ENCODE measurements around the gene ZNF726. TPM values are rescaled to one million over a fixed set of nuclear protein-coding genes. Genes with fewer than 3 reads are reported as not detected.

The ZNF726 gene
- total and polyA plus RNA-seq, 2 donors (not counting 1 experiment from before 2014, with no cell fraction given) = 3.9 to 5.6 TPM

DNA sequence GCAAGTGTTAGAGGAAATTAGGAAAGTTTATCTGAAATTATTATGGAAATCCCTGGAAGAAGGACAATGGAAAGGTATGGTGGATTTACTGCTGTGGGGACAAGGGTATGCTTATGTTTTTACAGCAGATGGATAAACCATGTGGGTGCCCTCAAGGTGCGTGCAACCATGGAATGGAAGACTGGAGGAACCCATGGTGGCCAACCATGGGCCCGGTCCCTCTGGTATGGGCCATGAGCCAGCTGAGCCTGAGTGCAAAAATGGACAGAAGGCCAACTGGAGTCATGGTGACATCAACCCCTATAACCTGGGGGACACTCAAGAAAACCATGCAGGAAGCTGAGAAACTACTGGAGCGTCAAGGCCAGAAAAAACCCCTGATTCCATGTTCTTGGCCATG is 46.1 kb upstream of the ZNF726 start:
- no peak overlapping the region for H3K27ac ChIP-seq (ENCODE audit: low read length in 2 of 2)
- no peak overlapping the region for H3K4me3 Mint-ChIP-seq
- peaks cover 0 to 3% (median 0%) of the 10 kb centered on the region in 3 donors for H3K9me3 ChIP-seq (ENCODE audit: control extremely low read depth in 1 of 3, control insufficient read depth in 2 of 3, insufficient read depth in 1 of 3, low read length in 2 of 3)
- CTCF ChIA-PET = no interaction called here
- no peaks in the 10 kb centered on the region for H3K27me3 Mint-ChIP-seq
- ATAC-seq (ENCODE audit: low read depth) (no peak), DNase-seq (no peak)
- no peaks in the 10 kb centered on the region for H3K27me3 ChIP-seq (replicated peaks in 1 of 4; ENCODE audit: control extremely low read depth in 1 of 4, control insufficient read depth in 3 of 4, insufficient read depth in 4 of 4, low read length in 3 of 4)
- TF ChIP-seq EZH2 (IDR thresholded peaks at IDR 0.05; ENCODE audit: borderline replicate concordance, insufficient read depth, low read depth, low read length, poor library complexity, severe bottlenecking) = no peak
- TF ChIP-seq, protein P1, sequence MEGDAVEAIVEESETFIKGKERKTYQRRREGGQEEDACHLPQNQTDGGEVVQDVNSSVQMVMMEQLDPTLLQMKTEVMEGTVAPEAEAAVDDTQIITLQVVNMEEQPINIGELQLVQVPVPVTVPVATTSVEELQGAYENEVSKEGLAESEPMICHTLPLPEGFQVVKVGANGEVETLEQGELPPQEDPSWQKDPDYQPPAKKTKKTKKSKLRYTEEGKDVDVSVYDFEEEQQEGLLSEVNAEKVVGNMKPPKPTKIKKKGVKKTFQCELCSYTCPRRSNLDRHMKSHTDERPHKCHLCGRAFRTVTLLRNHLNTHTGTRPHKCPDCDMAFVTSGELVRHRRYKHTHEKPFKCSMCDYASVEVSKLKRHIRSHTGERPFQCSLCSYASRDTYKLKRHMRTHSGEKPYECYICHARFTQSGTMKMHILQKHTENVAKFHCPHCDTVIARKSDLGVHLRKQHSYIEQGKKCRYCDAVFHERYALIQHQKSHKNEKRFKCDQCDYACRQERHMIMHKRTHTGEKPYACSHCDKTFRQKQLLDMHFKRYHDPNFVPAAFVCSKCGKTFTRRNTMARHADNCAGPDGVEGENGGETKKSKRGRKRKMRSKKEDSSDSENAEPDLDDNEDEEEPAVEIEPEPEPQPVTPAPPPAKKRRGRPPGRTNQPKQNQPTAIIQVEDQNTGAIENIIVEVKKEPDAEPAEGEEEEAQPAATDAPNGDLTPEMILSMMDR (IDR thresholded peaks at IDR 0.05) = no peak
- no peak overlapping the region for H3K4me2 ChIP-seq (replicated peaks; ENCODE audit: low read depth, low read length, poor library complexity, severe bottlenecking)
- no peak overlapping the region for H3K27ac Mint-ChIP-seq
- no peak overlapping the region for H3K9ac ChIP-seq (ENCODE audit: low read length)
- intact Hi-C loops (cut with micrococcal nuclease) = no loop called here
- POLR2A ChIA-PET = no interaction called here
- no peak overlapping the region for H3K4me3 ChIP-seq (ENCODE audit: control extremely low read depth in 1 of 5, extremely low read depth in 1 of 5, insufficient read depth in 1 of 5, low read depth in 2 of 5, low read length in 4 of 5)
- H3K36me3 ChIP-seq (replicated peaks in 1 of 2; ENCODE audit: control extremely low read depth in 1 of 2, control insufficient read depth in 1 of 2, extremely low read depth in 1 of 2, insufficient read depth in 2 of 2, low read length in 1 of 2) = no peaks in the 10 kb centered on the region
- WGBS (ENCODE audit: insufficient coverage) = 100% methylated on average over 3 of the region's 3 CpGs
- peaks cover 9% of the 10 kb centered on the region for H3K9me3 Mint-ChIP-seq (ENCODE audit: insufficient read depth)
- H3K4me1 ChIP-seq (ENCODE audit: control insufficient read depth in 2 of 2, insufficient read depth in 2 of 2, low read length in 2 of 2) = no peaks in the 10 kb centered on the region
- H3K79me2 ChIP-seq (ENCODE audit: control insufficient read depth, insufficient read depth, low read length) = no peaks in the 10 kb centered on the region
- H3K4me1 Mint-ChIP-seq = no peaks in the 10 kb centered on the region
- H2AFZ ChIP-seq (ENCODE audit: insufficient read depth, low read depth, low read length, poor library complexity, severe bottlenecking) = no peak overlapping the region
- H4K20me1 ChIP-seq (ENCODE audit: control insufficient read depth, insufficient read depth, low read length, poor library complexity, severe bottlenecking) = no peaks in the 10 kb centered on the region

DNA sequence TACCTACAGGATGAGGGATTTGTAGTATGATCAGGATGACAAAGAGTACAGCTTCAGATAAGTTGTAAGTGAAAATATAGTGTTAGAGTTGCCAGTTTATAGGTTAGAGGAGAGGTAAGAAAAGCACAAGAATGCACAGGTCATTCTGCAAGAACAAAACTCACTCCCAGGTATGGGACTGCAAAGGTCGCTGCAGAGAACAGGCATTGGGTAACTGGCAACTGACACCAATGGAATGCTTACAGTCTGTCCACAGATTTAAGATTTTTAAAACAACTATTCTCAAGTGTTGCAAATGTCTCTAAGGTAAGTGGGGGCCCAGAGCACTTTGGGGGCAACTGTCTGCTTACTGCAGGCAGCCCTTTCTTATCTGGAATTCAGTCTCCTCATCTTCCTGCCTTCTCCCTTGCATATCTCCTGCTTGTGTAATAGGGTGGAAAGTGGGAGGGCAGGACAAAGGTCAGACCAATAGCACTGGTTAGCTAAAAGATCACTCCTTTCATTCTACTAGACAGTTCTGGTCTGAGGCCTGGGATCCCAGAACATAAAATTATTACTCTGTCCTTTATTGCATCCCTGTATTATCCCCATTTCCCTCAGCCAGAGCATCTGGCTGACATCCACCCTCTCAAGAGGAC is 42.3 kb upstream of the ZNF726 start:
- intact Hi-C loops (cut with micrococcal nuclease) = no loop called here
- H3K27me3 ChIP-seq (replicated peaks in 1 of 4; ENCODE audit: control extremely low read depth in 1 of 4, control insufficient read depth in 3 of 4, insufficient read depth in 4 of 4, low read length in 3 of 4) = peaks cover 0 to 6% (median 0%) of the 10 kb centered on the region in 4 experiments
- no peak overlapping the region for H3K27ac ChIP-seq (ENCODE audit: low read length in 2 of 2)
- no peak overlapping the region for H3K9ac ChIP-seq (ENCODE audit: low read length)
- ChIA-PET POLR2A (no interaction called here), CTCF (no interaction called here)
- peaks cover 0 to 11% (median 0%) of the 10 kb centered on the region in 3 donors for H3K9me3 ChIP-seq (ENCODE audit: control extremely low read depth in 1 of 3, control insufficient read depth in 2 of 3, insufficient read depth in 1 of 3, low read length in 2 of 3)
- H4K20me1 ChIP-seq (ENCODE audit: control insufficient read depth, insufficient read depth, low read length, poor library complexity, severe bottlenecking) = no peaks in the 10 kb centered on the region
- Mint-ChIP-seq H3K9me3 (ENCODE audit: insufficient read depth) (peaks cover 6% of the 10 kb centered on the region), H3K27ac (no peak overlapping the region), H3K4me1 (no peaks in the 10 kb centered on the region), H3K27me3 (peaks cover 5% of the 10 kb centered on the region), H3K4me3 (no peak overlapping the region)
- no peak for ATAC-seq (ENCODE audit: low read depth)
- H3K4me1 ChIP-seq (ENCODE audit: control insufficient read depth in 2 of 2, insufficient read depth in 2 of 2, low read length in 2 of 2) = no peaks in the 10 kb centered on the region
- H3K4me2 ChIP-seq (replicated peaks; ENCODE audit: low read depth, low read length, poor library complexity, severe bottlenecking) = no peak overlapping the region
- H3K36me3 ChIP-seq (replicated peaks in 1 of 2; ENCODE audit: control extremely low read depth in 1 of 2, control insufficient read depth in 1 of 2, extremely low read depth in 1 of 2, insufficient read depth in 2 of 2, low read length in 1 of 2) = no peaks in the 10 kb centered on the region
- no peak overlapping the region for H3K4me3 ChIP-seq (ENCODE audit: control extremely low read depth in 1 of 5, extremely low read depth in 1 of 5, insufficient read depth in 1 of 5, low read depth in 2 of 5, low read length in 4 of 5)
- no peak for TF ChIP-seq EZH2 (IDR thresholded peaks at IDR 0.05; ENCODE audit: borderline replicate concordance, insufficient read depth, low read depth, low read length, poor library complexity, severe bottlenecking)
- TF ChIP-seq, protein P1 (IDR thresholded peaks at IDR 0.05) = no peak
- H2AFZ ChIP-seq (ENCODE audit: insufficient read depth, low read depth, low read length, poor library complexity, severe bottlenecking) = no peak overlapping the region
- DNase-seq = no peak
- no peaks in the 10 kb centered on the region for H3K79me2 ChIP-seq (ENCODE audit: control insufficient read depth, insufficient read depth, low read length)
- WGBS (ENCODE audit: insufficient coverage) = 100% methylated on average over 1 of the region's 1 CpG
